NCI-H1436 (cell line): ENCODE data around the gene CYP2A6.
"Not testable (repeated sequence)": the region's sequence is repeated elsewhere in the genome, so short reads cannot be mapped to it uniquely, and the experiment has no call there.

Experiments
- DNase-seq: peaks from one replicate; lab custom pipeline; 2025; lab: John Stamatoyannopoulos, UW

CYP2A6 gene

DNA sequence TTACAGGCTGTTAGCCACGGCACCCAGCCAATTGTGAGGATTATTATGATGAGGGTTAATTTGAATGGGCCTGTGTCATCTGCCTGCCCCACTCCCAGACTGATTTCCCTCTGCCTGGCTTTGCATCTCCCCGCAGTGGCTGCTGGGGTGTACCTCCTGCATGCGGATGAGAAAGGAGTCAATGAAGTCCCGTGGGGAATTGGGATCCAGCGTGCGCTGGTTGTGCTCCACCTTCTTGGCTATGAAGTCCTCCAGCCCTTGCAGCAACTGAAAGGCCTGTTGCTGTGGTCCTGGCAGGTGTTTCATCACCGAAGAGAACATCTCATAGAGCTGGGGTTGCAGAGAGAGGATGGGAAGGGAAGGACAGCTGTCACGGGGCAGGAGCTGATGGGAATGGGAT is 3.5 kb downstream of the CYP2A6 start:
- DNase-seq = not testable (repeated sequence)

DNA sequence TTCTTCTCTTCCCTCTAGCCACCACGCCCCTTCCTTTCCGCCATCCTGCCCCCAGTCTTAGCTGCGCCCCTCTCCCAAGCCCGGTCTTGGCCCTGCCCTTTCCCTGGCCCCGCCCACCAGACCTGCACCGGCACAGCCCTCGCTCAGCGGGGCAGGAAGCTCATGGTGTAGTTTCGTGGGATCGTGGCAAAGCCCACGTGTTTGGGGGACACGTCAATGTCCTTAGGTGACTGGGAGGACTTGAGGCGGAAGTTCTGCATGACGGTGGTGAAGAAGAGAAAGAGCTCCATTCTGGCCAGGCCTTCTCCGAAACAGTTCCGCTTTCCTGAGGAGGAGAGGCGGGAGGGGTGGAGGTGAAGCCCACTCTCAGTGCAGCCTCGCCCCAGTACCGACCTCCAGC is 6.6 kb downstream of the CYP2A6 start:
- DNase-seq = not testable (repeated sequence)

DNA sequence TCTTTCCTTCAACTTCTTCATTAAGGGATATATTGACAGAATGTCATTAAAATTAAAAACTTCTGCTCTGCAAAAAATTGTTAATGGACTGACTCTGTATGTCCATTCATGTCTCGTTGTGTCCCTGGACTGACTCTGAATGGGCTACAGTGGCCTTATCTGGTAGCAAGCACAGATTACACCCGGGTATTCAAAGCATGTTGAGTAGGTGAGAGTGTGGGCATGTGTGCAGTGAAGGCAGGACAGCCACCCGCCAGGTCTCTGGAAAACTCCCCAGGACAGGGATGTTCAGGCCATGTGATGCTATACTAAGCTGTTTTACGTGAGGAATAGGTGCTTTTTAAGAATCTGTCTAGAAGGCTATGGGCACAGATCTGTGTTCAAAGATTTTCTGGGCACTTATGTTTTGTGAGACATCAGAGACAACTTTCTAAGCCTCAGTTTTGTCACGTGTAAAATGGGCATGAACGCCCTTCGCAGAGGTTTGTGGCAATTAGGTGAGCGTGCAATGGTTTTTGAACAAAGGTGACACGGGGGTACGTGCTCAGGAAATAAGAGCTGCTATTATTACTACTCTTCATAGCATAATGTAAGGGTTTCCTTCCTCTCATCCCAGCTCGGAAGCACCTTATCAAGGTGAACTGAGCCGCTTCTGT is 7.1 kb downstream of the CYP2A6 start:
- DNase-seq = not testable (repeated sequence)

DNA sequence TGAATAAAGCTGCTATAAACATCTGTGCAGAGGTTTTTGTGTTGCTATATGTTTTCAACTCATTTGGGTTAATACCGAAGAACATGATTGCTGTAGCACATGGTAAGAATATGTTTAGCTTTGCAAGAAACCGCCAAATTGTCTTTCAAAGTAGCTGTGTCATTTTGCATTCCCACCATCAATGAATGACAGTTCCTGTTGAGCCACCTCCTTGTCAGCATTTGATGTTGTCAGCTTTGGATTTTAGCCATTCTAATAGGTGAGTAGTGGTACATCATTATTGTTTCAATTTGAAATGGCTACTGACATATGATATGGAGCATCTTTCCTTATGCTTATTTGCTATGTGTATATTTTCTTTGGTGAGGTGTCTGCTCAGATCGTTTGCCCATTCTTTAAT is 8.2 kb downstream of the CYP2A6 start:
- DNase-seq = not testable (repeated sequence)

DNA sequence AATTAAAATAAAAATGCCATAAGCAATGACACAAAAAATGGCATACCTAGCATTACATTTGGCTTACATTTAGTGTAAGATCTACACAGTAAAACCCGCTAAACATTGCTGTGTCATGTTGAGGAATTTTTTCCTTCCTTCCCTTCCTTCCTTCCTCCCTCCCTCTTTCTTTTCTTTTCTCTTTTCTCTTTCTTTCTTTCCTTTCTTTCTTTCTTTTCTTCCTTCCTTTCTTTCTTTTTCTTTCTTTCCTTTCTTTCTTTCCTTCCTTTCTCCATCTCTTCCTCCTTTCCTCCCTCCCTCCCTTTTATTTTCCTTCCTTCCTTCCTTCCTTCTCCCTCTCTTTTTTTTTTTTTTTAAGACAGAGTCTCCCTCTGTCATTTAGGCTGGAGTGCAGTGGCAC is 11.8 kb downstream of the CYP2A6 start:
- DNase-seq = not testable (repeated sequence)

DNA sequence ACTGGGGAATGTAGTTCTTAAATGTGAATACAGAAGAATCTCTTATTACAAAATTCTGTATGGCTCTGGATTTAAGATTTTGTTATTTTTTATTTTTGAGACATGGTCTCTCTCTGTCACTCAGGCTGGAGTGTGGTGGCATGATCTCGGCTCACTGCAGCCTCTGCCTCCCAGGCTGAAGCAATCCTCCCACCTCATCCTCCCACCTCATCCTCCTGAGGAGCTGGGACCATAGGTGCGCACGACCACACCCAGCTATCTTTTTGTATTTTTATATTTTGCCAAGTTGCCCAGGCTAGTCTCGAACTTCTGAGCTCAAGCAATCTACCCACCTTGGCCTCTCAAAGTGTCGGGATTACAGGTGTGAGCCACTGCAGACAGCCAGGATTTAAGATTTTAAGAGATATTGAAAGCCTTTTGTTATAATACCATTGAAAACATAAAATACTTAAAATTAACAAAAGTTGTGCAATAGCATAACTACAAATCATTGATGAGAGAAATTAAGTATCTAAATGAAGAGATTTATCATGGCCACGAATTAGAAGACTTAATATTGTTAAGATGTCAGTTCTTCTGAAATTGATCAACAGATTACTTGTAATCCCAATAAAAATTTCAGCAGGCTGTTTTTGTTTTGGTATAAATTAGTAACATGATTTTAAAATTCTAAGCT is 13.4 kb downstream of the CYP2A6 start:
- DNase-seq = no peak

DNA sequence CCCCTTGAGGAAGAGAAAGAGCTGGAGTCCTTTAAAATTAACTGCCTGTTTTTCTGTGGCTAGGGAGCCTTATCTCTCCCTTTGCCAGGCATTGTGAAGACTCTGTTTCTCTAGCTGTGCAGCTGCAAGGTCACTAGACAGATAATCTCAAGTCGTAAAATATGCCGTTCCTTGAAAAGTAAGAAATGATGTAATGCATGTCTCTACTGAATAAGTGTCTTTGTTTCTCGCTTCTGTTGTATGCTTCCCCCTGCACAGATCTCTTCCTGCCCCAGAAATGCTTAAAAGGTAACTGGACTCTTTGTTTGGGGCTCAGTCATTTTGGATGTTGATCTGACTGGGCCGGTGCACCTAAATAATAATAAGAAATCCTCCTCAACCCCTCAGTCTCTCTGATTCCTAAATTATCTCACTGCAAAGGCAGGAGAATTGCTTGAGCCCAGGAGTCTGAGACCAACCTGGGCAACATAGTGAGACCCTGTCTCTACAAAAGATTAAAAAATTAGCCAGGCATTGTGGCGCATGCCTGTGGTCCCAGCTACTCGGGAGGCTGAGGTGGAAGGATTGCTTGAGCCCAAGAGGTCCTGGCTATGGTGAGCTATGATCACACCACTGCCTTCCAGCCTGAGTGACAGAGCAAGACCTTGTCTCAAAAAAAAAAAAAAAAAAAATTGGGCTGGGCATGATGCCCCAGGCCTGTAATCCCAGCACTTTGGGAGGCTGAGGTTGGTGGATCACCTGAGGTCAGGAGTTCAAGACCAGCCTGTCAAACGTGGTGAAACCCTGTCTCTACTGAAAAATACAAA is 16.3 kb downstream of the CYP2A6 start:
- not testable (repeated sequence) for DNase-seq

DNA sequence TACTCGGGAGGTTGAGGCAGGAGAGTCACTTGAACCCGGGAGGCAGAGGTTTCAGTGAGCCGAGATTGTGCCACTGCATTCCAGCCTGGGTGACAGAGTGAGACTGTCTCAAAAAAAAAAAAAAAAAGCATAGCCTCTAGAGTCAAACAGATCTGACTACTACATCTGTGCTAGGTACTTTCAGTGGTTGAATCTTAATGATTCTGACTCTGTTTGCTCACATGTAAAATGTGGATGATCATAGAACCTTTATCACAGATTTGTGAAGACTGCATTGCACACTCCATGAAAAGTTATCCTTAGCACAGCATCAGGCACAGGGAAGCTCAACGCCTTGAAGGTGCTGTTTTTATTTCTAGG is 17.8 kb downstream of the CYP2A6 start:
- DNase-seq = not testable (repeated sequence)

DNA sequence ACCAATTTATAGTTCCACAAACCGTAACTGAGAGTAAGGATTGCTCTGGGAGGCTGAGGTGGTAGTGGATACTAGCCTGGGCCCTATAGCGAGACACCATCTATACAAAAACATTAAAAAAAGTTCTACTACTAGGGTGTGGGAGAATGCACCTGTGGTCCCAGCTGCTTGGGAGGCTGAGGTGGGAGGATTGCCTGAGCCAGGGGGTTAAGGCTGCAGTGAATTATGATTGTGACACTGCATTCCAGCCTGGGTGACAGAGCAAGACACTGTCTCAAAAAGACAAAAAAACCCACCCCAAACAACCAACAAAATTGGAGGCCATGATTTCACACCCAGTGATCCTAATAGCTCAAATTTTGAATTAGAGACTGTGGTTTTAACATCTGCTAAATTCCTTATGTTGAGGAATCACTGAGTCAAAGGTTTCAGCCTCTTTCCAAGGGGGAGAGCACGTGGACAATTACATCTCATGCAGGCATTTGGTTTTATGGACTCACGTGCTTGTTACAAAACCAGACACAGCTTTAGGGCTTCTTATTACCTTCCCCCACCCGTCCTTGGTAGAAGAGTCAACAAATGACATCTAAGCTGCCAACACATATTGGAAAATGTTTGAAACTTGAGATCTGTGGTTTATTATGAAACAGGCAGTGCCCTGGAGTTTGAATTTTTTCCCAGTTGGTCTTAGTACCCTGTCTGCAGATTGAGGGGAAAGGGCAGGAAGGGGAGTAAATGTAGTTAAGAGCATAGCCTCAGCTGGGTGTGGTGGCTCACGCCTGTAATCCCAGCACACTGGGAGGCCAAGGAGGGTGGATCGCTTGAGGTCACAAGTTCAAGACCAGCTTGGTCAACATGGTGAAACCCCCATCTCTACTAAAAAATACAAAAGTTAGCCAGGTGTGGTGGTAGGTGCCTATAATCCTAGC is 18.5 kb downstream of the CYP2A6 start:
- DNase-seq = no peak

DNA sequence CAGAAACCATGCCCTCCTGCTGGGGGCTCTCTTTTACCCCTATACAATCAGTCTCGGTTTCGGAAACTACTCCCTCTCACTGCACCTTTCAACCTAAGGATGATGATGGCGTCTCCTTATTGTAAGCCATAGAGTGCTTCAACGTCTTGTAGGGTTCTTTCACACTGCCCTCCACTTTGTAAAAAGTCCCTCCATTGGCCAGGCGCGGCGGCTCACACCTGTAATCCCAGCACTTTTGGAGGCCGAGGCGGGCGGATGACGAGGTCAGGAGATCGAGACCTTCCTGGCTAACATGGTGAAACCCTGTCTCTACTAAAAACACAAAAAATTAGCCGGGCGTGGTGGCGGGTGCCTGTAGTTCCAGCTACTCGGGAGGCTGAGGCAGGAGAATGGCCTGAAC is 19.5 kb downstream of the CYP2A6 start:
- DNase-seq = not testable (repeated sequence)

DNA sequence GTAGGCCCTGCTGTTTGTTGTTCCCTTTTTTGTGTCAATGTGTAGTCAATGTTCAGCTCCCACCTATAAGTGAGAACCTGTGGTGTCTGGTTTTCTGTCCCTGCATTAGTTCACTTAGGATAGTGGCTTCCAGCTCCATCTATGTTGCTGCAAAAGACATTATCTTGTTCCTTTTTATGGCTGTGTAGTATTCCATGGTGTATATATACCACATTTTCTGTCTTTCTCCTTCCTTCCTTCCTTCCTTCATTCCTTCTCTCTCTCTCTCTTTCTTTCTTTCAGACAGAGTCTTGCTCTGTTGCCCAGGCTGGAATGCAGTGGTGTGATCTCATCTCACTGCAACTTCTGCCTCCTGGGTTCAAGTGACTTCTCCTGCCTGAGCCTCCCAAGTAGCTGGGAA is 21.0 kb downstream of the CYP2A6 start:
- DNase-seq = no peak

DNA sequence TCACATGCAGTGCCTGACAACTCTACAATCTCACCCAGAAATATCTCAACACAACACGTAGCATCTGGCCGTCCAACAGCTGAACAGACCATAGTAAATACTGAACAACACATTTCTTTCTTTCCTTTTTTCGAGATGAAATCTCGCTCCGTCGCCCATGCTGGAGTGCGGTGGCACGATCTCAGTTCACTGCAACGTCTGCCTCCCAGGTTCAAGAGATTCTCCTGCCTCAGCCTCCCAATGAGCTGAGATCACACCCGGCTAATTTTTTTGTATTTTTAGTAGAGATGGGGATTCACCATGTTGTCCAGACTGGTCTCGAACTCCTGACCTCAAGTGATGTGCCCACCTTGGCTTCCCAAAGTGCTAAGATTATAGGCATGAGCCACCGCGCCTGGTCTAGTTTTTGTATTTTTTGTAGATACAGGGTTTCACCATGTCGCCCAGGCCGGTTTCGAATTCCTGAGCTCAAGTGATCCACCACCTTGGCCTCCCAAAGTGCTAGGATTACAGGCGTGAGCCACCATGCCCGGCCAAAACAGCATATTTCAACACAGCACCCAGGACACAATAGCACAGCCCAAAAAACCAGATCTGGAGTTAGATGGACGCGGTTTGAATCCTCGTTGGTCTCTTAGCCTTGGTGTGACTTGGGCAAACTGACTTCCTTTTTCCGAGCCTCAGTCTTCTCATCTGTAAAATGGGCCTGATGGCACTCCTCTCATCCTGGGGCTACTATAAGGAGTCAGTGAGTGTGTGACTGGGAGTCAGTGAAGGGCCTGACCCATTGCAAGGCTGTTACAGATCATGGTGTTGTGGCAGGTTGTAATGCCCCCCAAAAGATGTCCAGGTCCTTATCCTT is 22.6 kb downstream of the CYP2A6 start:
- no peak for DNase-seq

DNA sequence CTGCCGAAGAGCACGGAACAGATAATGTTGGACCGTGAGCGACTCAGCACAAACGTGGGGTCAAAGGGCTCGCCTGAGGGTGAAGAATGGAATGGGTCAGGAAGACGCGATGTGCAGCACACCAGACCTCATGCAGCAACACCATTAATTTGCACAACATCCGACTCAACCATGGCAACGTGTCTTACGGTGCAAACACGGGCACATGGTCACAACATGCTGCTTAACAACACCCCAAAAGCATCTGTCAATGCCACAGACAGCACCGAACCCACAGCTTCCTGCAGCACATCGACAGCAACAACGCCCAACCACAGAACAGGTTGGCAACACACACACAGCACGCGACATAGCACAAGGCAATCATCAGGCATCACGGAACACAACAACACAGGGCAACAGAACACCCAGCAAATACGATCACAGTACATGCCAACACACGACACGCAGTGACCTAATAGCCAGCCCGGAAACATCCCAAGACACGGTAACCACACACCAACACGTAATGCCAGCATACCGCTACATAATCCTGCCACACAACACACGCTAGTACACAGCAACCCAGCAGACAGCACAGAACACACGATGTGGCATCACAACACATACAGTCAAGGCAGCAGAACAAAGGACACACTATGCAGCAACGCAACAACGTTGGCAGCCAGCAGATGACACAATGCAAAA is 23.4 kb downstream of the CYP2A6 start:
- DNase-seq = not testable (repeated sequence)

DNA sequence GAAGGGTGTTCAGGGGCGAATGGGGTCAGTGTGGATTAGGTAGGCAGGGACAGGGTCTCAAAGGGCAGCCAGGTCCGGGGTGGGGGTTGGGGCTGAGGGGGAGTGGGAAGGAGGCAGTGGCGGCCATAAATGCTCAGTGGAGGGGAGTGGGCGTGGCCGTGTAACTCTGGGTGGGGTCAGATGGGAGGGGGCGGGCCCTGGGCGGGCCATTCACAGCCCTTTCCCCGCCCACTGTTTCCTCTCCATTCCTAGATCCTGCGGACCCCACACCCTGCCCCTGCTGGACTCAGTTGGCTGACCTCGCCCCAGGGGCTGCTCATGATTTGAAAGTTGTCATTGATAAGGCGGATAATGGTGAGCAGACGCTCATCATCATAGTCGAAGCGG is 23.9 kb downstream of the CYP2A6 start:
- not testable (repeated sequence) for DNase-seq

DNA sequence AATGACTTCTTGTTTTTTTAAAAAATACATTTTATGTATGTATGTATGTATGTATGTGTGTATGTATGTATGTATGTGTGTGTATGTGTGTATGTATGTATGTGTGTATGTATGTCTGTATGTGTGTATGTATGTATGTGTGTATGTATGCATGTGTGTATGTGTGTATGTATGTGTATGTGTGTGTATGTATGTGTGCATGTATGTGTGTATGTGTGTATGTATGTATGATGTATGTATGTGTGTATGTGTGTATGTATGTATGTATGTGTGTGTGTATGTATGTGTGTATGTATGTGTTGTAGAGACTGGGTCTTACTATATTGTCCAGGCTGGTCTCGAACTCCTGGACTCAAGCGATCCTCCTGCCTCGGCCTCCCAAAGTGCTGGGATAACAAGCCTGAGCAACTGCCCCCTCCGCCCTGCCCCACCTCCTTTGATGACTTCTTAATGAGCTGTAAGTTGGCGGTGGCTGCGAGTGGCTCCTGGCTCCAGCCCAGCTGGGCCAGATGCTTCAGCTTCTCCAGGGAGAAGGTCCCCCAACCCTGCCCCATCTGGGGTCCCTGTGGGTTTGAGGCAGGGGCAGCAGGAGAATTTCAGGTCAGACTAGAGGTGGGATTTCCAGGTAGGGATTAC is 24.7 kb downstream of the CYP2A6 start:
- not testable (repeated sequence) for DNase-seq

DNA sequence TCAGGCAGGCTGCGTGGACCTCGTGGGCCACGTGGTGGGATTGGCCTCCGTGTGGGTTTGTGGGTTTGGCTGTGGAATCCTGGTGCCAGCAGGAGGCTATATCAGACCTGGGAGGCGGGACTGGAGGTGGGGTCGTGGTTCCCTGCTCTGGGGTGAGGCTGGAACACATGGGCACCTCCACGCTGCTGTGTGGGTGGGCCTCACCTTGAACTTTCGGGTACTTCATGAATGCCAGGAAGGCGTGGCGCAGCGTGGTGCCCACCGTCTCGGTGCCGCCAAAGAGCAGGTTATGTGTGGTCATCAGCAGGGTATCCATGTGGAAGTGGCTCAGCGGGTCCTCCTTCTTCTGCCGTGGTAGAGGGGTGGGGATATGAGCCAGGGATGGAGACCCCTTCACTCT is 25.3 kb downstream of the CYP2A6 start:
- not testable (repeated sequence) for DNase-seq

DNA sequence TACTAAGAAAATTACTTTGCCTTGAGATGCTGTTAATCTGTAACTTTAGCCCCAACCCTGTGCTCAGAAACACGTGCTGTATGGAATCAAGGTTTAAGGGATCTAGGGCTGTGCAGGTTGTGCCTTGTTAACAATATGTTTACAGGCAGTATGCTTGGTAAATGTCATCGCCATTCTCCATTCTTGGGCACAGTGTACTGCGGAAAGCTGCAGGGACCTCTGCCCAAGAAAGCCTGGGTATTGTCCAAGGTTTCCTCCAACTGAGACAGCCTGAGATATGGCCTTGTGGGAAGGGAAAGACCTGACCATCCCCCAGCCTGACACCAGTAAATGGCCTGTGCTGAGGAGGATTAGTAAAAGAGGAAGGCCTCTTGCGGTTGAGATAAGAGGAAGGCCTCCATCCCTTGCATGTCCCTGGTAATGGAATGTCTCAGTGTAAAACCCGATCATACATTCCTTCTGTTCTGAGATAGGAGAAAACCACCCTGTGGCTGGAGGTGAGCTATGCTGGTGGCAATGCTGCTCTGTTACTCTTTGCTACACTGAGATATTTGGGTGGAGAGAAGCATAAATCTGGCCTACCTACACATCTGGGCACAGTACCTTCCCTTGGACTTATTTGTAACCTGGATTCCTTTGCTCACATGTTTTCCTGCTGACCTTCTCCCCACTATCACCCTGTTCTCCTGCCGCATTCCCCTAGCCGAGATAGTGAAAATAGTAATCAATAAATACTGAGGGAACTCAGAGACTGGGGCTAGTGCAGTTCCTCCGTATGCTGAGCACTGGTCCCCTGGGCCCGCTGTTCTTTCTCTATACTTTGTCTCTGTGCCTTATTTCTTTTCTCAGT is 27.3 kb downstream of the CYP2A6 start:
- not testable (repeated sequence) for DNase-seq

DNA sequence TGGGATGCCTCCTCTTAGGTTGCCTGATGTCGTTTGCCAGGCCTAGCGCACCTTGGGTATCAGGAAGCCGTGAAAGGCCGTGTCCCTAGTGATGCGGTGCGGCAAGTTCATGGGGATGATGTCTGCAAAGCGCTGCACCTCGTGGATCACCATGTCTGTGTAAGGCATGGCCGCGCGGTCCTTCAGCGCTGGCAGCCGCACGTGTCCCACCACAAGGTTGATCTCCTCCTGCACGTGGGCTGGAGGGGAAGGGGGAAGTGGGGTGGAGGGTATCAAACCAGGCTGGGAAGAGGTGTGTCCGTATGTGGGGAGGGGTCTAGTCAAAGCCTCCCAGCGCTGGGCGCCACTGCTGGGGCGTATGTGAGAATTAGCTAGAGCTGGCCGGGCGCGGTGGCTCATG is 28.1 kb downstream of the CYP2A6 start:
- DNase-seq = no peak
